HL-60/S4 treated with retinoic acid at 250 ng/mL for 4 days and 3 days (cell line): Measurements from ENCODE around the gene PRKCSH.
"Not testable (repeated sequence)": the region's sequence is repeated elsewhere in the genome, so short reads cannot be mapped to it uniquely, and the experiment has no call there.

Source experiments
- in situ Hi-C: fragments of 300-500 bp; cut with MboI; formaldehyde crosslinking; loops from 2 replicates; pipeline ENCODE4 v1.7.0; 2022; ENCODE audit warnings: low sequenced_read_pairs

PRKCSH gene, protein sequence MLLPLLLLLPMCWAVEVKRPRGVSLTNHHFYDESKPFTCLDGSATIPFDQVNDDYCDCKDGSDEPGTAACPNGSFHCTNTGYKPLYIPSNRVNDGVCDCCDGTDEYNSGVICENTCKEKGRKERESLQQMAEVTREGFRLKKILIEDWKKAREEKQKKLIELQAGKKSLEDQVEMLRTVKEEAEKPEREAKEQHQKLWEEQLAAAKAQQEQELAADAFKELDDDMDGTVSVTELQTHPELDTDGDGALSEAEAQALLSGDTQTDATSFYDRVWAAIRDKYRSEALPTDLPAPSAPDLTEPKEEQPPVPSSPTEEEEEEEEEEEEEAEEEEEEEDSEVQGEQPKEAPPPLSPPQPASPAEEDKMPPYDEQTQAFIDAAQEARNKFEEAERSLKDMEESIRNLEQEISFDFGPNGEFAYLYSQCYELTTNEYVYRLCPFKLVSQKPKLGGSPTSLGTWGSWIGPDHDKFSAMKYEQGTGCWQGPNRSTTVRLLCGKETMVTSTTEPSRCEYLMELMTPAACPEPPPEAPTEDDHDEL

DNA sequence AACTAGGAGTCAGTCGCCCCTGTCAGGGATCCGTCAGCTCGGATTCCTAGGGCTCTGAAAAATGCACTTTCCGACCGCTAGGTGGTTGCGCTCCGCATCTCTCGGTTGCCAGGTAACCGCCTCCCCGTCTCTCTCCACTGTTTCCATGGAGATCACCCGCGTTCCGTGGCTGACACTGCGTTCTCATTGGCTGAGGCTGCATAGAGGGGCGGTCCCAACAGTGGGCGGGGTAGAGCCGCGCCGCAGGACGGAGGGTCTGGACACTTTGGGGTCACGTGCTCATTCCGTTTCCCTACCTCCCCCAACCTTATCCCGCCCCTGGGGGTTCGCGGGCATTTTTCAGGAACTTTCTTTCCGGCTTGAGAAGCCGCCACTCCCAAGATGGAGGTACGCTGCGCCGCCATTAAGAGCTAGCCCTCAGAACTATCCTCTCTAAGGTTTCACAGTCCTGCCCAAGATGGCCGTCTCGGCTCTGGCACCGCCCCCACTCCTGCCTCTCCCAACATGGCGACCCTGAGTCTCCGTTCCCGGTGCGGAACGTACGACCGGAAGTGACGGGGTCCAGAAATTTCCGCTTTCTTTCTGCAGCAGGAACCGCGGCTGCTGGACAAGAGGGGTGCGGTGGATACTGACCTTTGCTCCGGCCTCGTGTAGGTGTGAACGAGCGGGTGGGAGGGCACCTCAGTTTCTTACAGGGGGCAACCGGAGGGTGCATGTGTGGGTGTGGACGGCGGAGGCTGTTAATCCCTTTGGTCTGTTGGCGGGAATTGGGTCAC lies at the start of gene PRKCSH, which contains the start of gene ODAD3:
Gene PRKCSH (plus strand): TSS at position 579 of the 776 bp plus-strand sequence. CDS start 483 bp downstream, outside the sequence.
Gene ODAD3 (minus strand): TSS at position 65 of the 776 bp plus-strand sequence. CDS start 105 bp downstream, outside the sequence.
- in situ Hi-C loops = no loop called here

DNA sequence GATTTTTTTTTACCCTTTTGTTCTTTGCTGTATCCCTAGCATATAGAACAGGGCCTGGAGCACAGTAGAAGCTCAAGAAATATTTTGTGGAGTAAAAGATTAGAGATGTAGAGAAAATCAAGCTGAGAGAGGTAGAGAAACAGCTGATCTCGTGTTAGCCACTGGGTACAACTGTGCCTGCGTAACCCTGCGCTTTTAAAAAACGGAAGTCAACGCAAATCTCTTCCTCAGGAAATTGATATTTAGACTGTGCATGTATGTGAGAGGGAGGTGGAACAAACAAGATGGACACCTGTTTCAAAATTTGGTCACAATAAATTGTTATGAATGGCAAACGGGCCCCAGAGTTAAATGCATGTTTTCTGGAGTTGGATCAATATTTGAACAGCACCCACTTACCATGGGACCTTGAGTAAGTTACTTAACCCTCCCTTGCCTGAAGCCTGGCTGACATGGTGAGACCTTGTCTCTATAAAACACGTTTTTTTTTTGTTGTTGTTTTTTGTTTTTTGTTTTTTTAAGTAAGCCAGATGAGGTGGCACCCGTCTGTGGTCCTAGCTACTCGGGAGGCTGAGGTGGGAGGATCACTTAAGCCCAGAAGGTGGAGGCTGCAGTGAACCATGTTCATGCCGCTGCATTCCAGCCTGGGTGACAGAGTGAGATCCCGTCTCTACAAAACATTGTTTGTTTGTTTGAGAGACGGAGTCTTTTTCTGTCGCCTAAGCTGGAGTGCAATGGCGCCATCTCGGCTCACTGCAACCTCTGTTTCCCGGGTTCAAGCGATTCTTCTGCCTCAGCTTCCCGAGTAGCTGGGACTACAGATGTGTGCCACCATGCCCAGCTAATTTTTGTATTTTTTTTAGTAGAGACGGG lies 48.0 kb upstream of the PRKCSH start:
- in situ Hi-C loops = no loop called here

DNA sequence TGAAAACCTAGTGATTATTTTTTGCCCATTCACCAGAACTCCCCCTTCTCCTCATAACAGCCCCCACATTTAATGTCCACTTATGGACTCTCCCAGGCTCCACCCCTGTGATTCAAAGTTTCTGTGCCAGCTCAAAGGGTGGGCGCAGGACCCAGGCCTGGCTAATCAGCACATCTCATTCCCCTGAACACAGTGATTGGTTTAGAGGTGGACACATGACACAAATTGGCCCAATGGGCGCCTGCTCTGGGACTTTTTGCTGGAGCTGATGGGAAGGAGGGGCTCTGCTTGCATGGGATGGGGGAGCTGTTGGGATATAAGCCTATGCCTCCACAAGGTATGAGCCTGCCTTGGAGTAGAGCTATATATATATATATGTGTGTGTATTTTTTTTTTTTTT lies 45.1 kb upstream of the PRKCSH start:
- in situ Hi-C loops = no loop called here

GRCh38 chr19:11390933-11391680 lies 44.3 kb upstream of the PRKCSH start:
- in situ Hi-C loops = no loop called here

DNA sequence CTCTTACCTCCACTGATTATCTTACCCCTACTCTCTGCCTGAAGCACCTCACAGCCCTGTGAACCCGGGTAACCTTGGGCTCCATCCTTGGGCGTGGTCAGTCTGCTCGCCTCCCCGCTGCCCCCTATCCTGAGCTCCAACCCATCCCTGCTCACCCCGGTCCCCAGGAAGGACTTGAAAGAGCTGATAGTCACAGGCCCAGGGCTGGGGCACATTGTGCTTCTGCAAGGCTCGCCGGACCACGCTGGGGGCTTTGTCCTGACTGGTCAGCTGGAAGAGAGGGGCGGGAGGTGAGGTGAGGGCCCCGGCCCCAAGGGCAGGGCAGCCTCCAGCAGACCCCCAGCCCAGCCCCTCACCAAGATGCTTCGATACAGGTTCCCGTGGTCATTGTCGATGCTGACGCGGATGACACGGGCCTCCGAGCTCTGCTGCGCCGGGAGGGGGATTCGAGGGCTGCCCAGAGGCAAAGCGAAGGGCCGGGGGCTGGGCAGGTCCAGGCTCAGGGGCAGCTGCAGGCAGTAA lies 38.3 kb upstream of the PRKCSH start:
- in situ Hi-C loops = no loop called here

GRCh38 chr19:11399667-11400066 lies 35.8 kb upstream of the PRKCSH start:
- in situ Hi-C loops = no loop called here

DNA sequence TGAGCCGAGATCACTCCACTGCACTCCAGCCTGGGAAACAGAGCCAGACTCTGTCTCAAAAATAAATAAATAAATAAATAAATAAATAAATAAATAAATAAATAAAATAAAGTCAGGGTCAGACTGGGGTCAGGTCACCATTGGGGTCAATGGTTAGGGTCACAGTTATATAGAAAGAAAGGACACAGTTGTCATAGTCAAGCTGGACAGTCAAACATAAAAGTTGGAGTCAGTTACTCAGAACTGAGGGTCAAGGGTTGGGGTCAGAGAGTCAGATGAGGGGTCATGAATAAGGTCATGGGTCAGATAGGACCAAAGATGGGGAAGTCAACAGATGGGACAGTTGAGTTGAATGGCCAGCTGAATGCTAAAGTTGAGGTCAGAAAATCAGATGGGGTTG lies 34.6 kb upstream of the PRKCSH start:
- in situ Hi-C loops = no loop called here

GRCh38 chr19:11401808-11402543 lies 33.5 kb upstream of the PRKCSH start:
- in situ Hi-C loops = no loop called here

DNA sequence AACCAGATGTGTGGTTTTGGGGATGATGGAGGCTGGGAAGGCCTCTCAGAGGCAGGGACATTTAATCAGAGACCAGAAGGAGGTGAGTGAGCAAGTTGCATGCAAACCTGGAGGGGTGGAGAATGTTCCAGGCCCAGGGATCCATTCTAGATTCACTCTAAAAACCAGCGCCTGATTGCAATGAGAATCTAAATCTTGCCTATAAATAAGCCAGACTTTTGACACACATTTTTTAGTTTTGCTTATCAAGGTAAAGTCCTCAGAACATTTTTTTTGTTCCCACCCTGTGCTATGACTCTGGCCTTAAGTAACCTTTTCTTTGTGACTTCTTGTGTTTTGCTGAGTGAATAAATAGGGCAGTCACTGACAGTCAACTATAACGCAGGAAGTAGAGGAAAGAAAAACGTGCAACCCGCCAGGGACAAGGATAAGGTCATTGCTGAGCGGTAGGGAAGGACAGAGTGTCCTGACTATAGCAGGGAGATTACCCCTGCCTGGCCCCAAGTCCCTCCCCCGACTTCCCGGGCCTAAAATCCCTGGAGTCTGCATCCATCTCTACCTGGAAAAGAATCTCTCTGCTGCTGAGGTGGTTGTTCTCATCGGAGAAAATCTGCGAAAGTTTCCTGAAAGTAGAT lies 30.7 kb upstream of the PRKCSH start:
- in situ Hi-C loops = no loop called here

DNA sequence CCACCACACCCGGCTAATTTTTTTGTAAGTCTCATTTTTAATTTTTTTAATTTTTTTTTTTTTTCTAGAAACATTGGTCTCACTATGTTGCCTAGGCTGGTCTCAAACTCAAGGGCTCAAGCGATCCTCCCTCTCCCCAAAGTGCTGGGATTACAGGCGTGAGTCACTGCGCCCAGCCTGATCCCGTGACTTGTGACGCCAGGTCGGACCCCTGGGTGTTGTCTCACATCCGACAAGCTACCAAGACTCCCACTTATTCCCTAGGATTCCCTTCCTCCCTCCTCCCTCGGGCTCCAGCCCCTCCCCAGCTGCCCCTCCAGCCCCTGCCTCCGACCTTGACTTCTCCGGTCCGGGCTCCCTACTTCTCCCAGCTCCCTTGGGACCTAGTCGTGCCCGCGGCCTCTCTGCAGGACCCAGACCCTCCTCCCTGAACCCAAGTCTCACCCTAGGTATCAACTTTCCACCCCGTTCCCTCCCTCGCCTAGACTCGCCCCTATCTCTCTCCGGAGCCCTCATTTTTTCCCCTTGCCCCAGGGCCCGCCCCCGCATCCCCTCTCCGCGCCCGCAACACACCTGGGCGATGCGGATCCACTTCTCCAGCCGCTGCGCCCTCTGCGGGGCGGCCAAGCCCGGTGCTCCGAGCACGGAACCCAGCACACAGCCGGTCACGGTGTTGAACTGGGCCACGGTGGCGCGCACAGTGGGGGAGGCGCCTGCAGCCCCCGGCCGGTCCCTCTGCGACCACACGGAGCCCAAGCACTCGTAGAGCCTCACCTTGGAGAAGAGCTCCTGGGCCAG lies 29.4 kb upstream of the PRKCSH start:
- in situ Hi-C loops = no loop called here

DNA sequence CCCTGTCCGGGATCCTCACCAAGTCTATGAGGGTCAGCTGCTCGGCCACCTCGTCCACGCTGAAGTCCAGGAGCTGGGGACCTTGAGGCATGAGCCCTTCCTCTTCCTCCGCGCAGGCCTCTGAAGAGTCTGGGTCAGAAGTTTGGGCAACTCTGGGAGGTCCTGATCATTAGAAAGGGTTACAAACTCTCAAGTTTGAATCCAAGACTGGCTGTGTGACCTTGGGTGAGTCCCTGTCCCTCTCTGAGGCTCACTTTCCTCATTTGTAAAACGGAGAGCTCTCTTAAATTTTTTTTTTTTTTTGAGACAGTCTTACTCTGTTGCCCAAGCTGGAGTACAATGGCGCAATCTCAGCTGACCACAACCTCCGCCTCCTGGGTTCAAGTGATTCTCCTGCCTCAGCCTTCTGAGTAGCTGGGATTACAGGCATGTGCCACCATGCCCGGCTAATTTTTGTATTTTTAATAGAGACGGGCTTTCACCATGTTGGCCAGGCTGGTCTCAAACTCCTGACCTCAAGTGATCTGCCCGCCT lies 28.7 kb upstream of the PRKCSH start:
- in situ Hi-C loops = not testable (repeated sequence)

DNA sequence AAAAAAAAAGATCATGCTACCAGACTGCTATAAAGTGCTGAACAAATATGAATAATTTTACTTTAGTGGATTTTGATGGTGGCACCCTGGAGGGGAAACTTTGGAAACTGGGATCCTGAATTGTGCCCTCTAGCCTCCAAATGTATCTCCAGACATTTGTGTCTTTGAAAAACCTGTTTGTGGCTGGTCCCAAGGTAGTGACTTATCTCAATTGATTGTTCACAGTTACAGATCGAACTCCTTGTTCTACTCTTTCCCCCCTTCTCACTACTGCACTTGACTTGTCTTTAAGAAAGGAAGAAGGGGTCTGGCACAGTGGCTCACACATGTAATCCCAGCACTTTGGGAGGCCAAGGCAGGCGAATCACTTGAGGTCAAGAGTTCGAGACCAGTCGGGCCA lies 26.8 kb upstream of the PRKCSH start:
- in situ Hi-C loops = no loop called here

DNA sequence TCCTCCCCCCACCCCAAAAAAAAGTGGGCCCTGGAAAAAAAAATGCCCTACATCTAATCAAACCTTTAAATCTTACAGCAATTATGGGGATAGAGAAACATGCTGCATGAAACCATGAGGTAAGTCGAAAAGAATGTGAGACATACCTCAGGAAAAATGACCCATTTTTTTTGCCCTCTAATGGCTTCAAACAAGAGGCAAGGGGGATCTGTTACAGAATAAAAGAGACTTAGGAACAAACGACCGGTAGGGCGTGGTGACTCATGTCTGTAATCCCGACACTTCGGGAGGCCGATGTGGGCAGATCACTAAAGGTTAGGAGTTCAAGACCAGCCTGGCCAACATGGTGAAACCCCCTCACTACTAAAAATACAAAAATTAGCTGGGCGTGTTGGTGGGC lies 24.8 kb upstream of the PRKCSH start:
- in situ Hi-C loops = no loop called here

DNA sequence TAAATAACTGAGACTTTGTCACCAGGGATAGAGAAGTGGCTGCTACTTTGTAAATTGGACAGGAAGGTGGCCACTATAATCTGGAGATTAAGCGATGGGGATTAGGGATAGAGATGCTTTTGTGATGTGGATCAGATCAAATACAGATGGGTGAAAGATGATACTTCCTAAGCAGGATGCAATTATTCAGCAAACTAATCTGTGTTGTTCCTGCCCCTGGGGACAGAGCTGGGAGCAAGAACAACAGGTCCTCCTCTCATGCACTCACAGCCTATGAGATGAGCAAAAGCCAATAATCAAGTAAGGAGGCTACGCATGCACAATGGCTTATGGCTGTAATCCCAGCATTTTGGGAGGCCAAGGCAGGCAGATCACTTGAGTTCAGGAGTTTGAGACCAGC lies 20.9 kb upstream of the PRKCSH start:
- in situ Hi-C loops = no loop called here

GRCh38 chr19:11416346-11417052 lies 18.9 kb upstream of the PRKCSH start:
- in situ Hi-C loops = no loop called here

DNA sequence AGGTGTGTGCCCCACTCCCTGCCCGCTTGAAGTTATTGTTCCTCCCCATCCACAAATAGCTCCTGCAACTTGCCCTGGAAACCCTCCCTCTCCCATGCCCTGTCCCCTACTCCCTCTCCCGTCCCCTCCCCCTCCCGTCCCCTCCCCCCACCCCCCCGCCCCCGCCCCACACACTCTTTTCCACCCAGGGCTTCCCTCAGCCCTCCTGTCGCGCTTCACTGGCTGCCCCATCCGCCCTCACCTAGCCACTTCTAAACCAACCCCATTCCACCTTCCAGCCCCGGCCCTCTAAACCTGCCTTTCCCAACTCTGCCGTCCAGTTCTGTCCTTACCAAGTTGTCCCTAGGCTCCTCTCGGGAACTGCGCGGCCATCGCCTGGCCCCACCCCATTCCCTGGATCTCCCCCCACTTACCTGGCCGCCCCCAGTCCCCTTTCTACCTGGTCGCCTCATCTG lies 17.3 kb upstream of the PRKCSH start:
- in situ Hi-C loops = no loop called here
